Measurements from ENCODE around the gene ZNF221.
A peak's percentile ranks its signal among the peaks of the same experiment; 100 is the strongest.
"Not testable (repeated sequence)": the region's sequence is repeated elsewhere in the genome, so short reads cannot be mapped to it uniquely, and the experiment has no call there.

The ZNF221 gene

GRCh38 chr19:43950834-43951645, at the start of gene ZNF221:
ZNF221 (plus strand) TSS chr19:43951228; CDS start chr19:43962727, 11,499 bp downstream.
- peak; percentile 84 for DNase-seq

GRCh38 chr19:43901395-43902390, 49.3 kb upstream of the ZNF221 start:
- peak; percentile 39 for DNase-seq

- DNase-seq = no peak
Observed at GRCh38 chr19:43902399-43902798, 48.6 kb upstream of the ZNF221 start.

- no peak for DNase-seq
Observed at GRCh38 chr19:43905897-43906296, 45.1 kb upstream of the ZNF221 start.

GRCh38 chr19:43906774-43907173, 44.3 kb upstream of the ZNF221 start:
- no peak for DNase-seq

GRCh38 chr19:43908659-43909058, 42.4 kb upstream of the ZNF221 start:
- no peak for DNase-seq

- DNase-seq = no peak
Observed at GRCh38 chr19:43910884-43911283, 40.1 kb upstream of the ZNF221 start.

DNA sequence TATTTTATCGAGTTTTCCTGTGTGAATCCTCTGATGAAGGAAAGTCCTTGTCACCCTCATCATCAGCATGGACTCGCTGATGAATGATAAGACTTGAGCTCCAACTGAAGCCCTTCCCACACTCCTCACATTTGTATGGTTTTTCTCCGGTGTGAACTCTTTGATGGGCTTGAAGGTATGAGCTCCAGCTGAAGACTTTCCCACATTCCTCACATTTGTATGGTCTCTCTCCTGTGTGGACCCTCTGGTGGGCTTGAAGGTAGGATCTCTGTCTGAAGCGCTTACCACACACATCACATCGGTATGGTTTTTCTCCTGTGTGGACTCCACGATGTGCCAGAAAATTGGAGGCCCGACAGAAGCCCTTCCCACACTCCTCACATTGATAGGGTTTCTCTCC, 37.6 kb upstream of the ZNF221 start:
- DNase-seq = no peak

DNA sequence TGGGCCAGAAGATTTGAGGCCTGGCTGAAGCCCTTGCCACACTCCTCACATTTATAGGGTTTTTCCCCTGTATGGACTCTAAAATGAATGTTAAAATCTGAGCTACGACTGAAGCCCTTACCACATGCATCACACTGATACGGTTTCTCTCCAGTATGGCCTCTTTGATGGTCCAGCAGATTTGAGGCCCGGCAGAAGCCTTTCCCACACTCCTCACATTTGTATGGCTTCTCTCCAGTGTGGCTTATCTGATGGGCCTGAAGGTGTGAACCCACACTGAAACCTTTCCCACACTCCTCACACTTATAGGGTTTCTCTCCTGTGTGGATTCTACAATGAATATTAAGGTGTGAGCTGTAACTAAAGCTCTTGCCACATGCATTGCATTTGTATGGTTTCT, 37.0 kb upstream of the ZNF221 start:
- no peak for DNase-seq

GRCh38 chr19:43923875-43924274, 27.2 kb upstream of the ZNF221 start:
- DNase-seq = no peak

GRCh38 chr19:43928820-43929219, 22.2 kb upstream of the ZNF221 start:
- no peak for DNase-seq

GRCh38 chr19:43934055-43934984, 16.7 kb upstream of the ZNF221 start:
- no peak for DNase-seq

DNA sequence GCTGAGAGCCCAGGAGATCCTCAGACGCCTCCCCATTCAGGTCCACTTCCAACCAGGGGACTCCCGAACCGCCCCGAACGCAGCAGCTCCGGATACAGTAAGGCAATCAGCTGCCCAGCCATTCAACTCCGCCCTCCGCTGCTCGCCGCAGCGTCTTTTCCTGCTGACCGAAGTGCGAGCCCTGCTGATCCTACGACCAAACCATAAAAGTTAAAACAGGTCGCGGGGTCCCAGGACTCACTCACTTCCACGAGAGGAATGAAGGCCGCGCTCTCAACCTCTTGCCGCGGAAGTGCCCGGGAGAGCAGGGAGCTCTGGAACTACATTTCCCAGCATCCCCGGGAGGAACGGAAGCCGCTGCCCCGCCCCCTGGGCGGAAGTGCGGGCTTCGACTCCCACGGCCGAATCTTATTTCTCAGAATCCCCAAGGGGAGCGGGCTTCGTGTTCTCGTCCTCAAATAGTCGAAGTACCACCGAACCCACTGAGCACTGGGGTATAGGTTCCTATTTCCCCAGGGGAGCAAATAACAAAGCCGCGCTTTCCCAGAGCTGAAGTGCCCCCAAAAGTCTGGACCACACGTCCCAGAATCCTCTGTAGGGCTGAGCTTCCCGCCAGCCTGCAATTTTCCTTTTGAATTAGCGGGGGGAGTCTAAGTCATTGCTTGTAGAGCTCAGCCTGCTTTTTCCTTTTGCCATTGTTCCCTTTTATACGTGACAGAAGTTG, 15.9 kb upstream of the ZNF221 start, which contains the start of gene ZNF45:
ZNF45 (minus strand) TSS at position 298 of the 724 bp plus-strand sequence. CDS start 13,097 bp downstream, outside the sequence.
- peak; percentile 91 for DNase-seq

DNA sequence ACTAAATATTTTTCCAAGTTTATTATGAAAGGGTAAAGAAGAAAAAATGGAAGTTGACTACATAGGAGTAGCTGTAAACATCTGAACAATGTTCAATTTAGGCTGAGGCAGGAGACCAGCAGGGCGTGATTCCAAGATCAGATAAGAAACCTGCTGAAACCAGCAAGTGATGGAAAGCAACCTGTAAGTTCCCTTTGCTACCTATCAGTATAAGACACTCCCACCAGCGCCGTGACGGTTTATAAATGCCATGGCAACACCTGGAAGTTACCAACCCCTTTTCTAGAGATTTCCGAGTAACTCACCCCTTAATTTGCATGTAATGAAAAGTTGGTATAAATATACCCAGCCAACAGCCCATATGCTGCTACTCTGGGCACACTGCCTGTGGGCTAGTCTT, 14.8 kb upstream of the ZNF221 start:
- DNase-seq = no peak

GRCh38 chr19:43939557-43940260, 11.3 kb upstream of the ZNF221 start:
- no peak for DNase-seq

DNA sequence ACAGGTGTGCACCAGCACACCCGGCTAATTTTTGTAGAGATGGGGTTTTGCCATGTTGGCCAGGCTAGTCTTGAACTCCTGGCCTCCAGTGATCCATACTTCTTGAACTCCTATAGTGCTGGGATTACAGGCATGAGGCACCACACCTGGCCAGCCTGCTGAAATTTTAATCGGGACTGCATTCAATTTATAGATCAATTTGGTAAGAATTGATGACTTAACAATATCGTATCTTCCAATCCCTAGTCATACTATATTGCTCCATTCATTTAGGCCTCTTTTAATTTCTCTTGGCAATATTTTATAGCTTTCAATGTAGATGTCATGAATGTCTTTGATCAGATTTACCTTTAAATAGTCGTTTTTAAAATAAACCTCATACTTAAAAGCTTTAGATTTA, 10.3 kb upstream of the ZNF221 start:
- DNase-seq = no peak

GRCh38 chr19:43941209-43941608, 9.8 kb upstream of the ZNF221 start:
- DNase-seq = no peak

GRCh38 chr19:43947412-43947811, 3.6 kb upstream of the ZNF221 start:
- not testable (repeated sequence) for DNase-seq

- DNase-seq = not testable (repeated sequence)
Observed at GRCh38 chr19:43949803-43950202, 1.2 kb upstream of the ZNF221 start.

- DNase-seq = no peak
Observed at GRCh38 chr19:43956827-43957226, 5.8 kb downstream of the ZNF221 start.

GRCh38 chr19:43957891-43958290, 6.9 kb downstream of the ZNF221 start:
- DNase-seq = no peak

All from NCI-H1436 (cell line).